ENCODE data around the gene CCDC116. TPM values are rescaled to one million over a fixed set of nuclear protein-coding genes. Genes with fewer than 3 reads are reported as not detected.

CCDC116 gene
- 0.05 TPM for polyA plus RNA-seq (2012; ENCODE audit: low read depth, missing spikeins)

- DNase-seq (ENCODE audit: insufficient read length, low spot score) (peak; percentile 44), FAIRE-seq (no peak)
- TF ChIP-seq POLR2A (IDR thresholded peaks at IDR 0.05; ENCODE audit: low read depth, low read length) (no peak), POU2F2 (IDR thresholded peaks at IDR 0.05; ENCODE audit: low read depth, low read length) (peak; percentile 12; the same call in 1 of the 2 replicates)
Observed at GRCh38 chr22:21632237-21632895, at the start of gene CCDC116. TSS of gene CCDC116 (plus strand) at chr22:21632760. CDS start at chr22:21633182, 422 bp downstream.

GRCh38 chr22:21582801-21583740, 49.5 kb upstream of the CCDC116 start:
- no peak for FAIRE-seq
- TF ChIP-seq SPI1 (IDR thresholded peaks at IDR 0.05; ENCODE audit: low read depth, low read length): no peak
- no peak for DNase-seq (ENCODE audit: insufficient read length, low spot score)

GRCh38 chr22:21585389-21585788, 47.2 kb upstream of the CCDC116 start:
- DNase-seq (ENCODE audit: insufficient read length, low spot score) (no peak), FAIRE-seq (no peak)
- TF ChIP-seq POLR2A (IDR thresholded peaks at IDR 0.05; ENCODE audit: low read depth, low read length) (no peak), SPI1 (IDR thresholded peaks at IDR 0.05; ENCODE audit: low read depth, low read length) (no peak), TAF1 (IDR thresholded peaks at IDR 0.05; ENCODE audit: low read depth, low read length) (no peak), PAX5 (IDR thresholded peaks at IDR 0.05; ENCODE audit: insufficient read depth, low read length, severe bottlenecking) (no peak), POU2F2 (IDR thresholded peaks at IDR 0.05; ENCODE audit: low read depth, low read length) (no peak), POLR2AphosphoS5 (IDR thresholded peaks at IDR 0.05; ENCODE audit: low read depth, low read length) (no peak)

GRCh38 chr22:21587803-21588611, 44.6 kb upstream of the CCDC116 start:
- no peak for TF ChIP-seq TAF1 (IDR thresholded peaks at IDR 0.05; ENCODE audit: low read depth, low read length)
- TF ChIP-seq POLR2A (IDR thresholded peaks at IDR 0.05; ENCODE audit: low read depth, low read length): no peak
- TF ChIP-seq SPI1 (IDR thresholded peaks at IDR 0.05; ENCODE audit: low read depth, low read length): peak; percentile 97
- DNase-seq (ENCODE audit: insufficient read length, low spot score) (peak; percentile 60), FAIRE-seq (peak; percentile 81)

GRCh38 chr22:21589396-21589795, 43.2 kb upstream of the CCDC116 start:
- FAIRE-seq (no peak), DNase-seq (ENCODE audit: insufficient read length, low spot score) (no peak)
- no peak for TF ChIP-seq POU2F2 (IDR thresholded peaks at IDR 0.05; ENCODE audit: low read depth, low read length)
- TF ChIP-seq PAX5 (IDR thresholded peaks at IDR 0.05; ENCODE audit: insufficient read depth, low read length, severe bottlenecking): no peak
- no peak for TF ChIP-seq SPI1 (IDR thresholded peaks at IDR 0.05; ENCODE audit: low read depth, low read length)
- no peak for TF ChIP-seq POLR2A (IDR thresholded peaks at IDR 0.05; ENCODE audit: low read depth, low read length)
- TF ChIP-seq POLR2AphosphoS5 (IDR thresholded peaks at IDR 0.05; ENCODE audit: low read depth, low read length): no peak
- no peak for TF ChIP-seq TAF1 (IDR thresholded peaks at IDR 0.05; ENCODE audit: low read depth, low read length)

GRCh38 chr22:21590809-21591641, 41.5 kb upstream of the CCDC116 start:
- TF ChIP-seq PAX5 (IDR thresholded peaks at IDR 0.05; ENCODE audit: insufficient read depth, low read length, severe bottlenecking) (no peak), POLR2A (IDR thresholded peaks at IDR 0.05; ENCODE audit: low read depth, low read length) (no peak), POLR2AphosphoS5 (IDR thresholded peaks at IDR 0.05; ENCODE audit: low read depth, low read length) (no peak), POU2F2 (IDR thresholded peaks at IDR 0.05; ENCODE audit: low read depth, low read length) (no peak), SPI1 (IDR thresholded peaks at IDR 0.05; ENCODE audit: low read depth, low read length) (peak; percentile 49; the same call in 1 of the 2 replicates), TAF1 (IDR thresholded peaks at IDR 0.05; ENCODE audit: low read depth, low read length) (no peak)
- peak; percentile 9 for FAIRE-seq
- DNase-seq (ENCODE audit: insufficient read length, low spot score): no peak

- FAIRE-seq: no peak
- TF ChIP-seq SPI1 (IDR thresholded peaks at IDR 0.05; ENCODE audit: low read depth, low read length) (no peak), POLR2AphosphoS5 (IDR thresholded peaks at IDR 0.05; ENCODE audit: low read depth, low read length) (no peak; the same call in 1 of the 2 replicates), POU2F2 (IDR thresholded peaks at IDR 0.05; ENCODE audit: low read depth, low read length) (no peak), PAX5 (IDR thresholded peaks at IDR 0.05; ENCODE audit: insufficient read depth, low read length, severe bottlenecking) (no peak), POLR2A (IDR thresholded peaks at IDR 0.05; ENCODE audit: low read depth, low read length) (no peak), TAF1 (IDR thresholded peaks at IDR 0.05; ENCODE audit: low read depth, low read length) (no peak)
- no peak for DNase-seq (ENCODE audit: insufficient read length, low spot score)
Observed at GRCh38 chr22:21591695-21592094, 40.9 kb upstream of the CCDC116 start.

- no peak for FAIRE-seq
- DNase-seq (ENCODE audit: insufficient read length, low spot score): no peak
- TF ChIP-seq POLR2AphosphoS5 (IDR thresholded peaks at IDR 0.05; ENCODE audit: low read depth, low read length): no peak
- TF ChIP-seq PAX5 (IDR thresholded peaks at IDR 0.05; ENCODE audit: insufficient read depth, low read length, severe bottlenecking): no peak
- TF ChIP-seq POLR2A (IDR thresholded peaks at IDR 0.05; ENCODE audit: low read depth, low read length): no peak
- TF ChIP-seq SPI1 (IDR thresholded peaks at IDR 0.05; ENCODE audit: low read depth, low read length): no peak
- no peak for TF ChIP-seq TAF1 (IDR thresholded peaks at IDR 0.05; ENCODE audit: low read depth, low read length)
- no peak for TF ChIP-seq POU2F2 (IDR thresholded peaks at IDR 0.05; ENCODE audit: low read depth, low read length)
Observed at GRCh38 chr22:21592422-21592821, 40.1 kb upstream of the CCDC116 start.
